Neuron (in vitro differentiated cells): ENCODE results near the gene UST.

Source experiments
- H2AFZ ChIP-seq: one replicate; pipeline ENCODE4 v1.6.1; 2013; ENCODE audit warnings: low read depth, mild to moderate bottlenecking, inconsistent platforms, low read length, moderate library complexity
- H3K27me3 ChIP-seq: one replicate; pipeline ENCODE4 v1.6.1; 2013; ENCODE audit warnings: low read length; ENCODE audit not compliant: insufficient read depth
- H3K36me3 ChIP-seq: one replicate; pipeline ENCODE4 v1.6.1; 2013; ENCODE audit warnings: low read length; ENCODE audit not compliant: insufficient read depth
- H3K4me1 ChIP-seq: one replicate; pipeline ENCODE4 v1.6.1; 2013; ENCODE audit warnings: low read length; ENCODE audit not compliant: insufficient read depth
- H3K4me3 ChIP-seq: 2 replicates; pipeline ENCODE4 v1.5.1; 2013; ENCODE audit warnings: mild to moderate bottlenecking, low read length, moderate library complexity
- H3K9me3 ChIP-seq: one replicate; pipeline ENCODE4 v1.6.1; 2013; ENCODE audit warnings: low read length

The UST gene

GRCh38 chr6:149078211-149078782 lies 331.5 kb downstream of the UST start:
- H3K27me3 ChIP-seq, result no peaks in the 10 kb centered on the region
- H3K4me1 ChIP-seq, result no peaks in the 10 kb centered on the region
- peaks cover 6% of the 10 kb centered on the region for H3K36me3 ChIP-seq
- no peak overlapping the region for H3K4me3 ChIP-seq
- H2AFZ ChIP-seq, result no peak overlapping the region
- no peaks in the 10 kb centered on the region for H3K9me3 ChIP-seq

GRCh38 chr6:149079456-149079855 lies 332.6 kb downstream of the UST start:
- no peaks in the 10 kb centered on the region for H3K9me3 ChIP-seq
- no peak overlapping the region for H3K4me3 ChIP-seq
- H2AFZ ChIP-seq, result no peak overlapping the region
- H3K36me3 ChIP-seq, result peaks cover 3% of the 10 kb centered on the region
- no peaks in the 10 kb centered on the region for H3K27me3 ChIP-seq
- no peaks in the 10 kb centered on the region for H3K4me1 ChIP-seq

- Histone ChIP-seq H3K9me3 (no peaks in the 10 kb centered on the region), H3K4me1 (no peaks in the 10 kb centered on the region), H2AFZ (no peak overlapping the region), H3K4me3 (no peak overlapping the region), H3K36me3 (peaks cover 2% of the 10 kb centered on the region), H3K27me3 (no peaks in the 10 kb centered on the region)
These were observed 333.2 kb downstream of the UST start for GRCh38 chr6:149079911-149080491.

GRCh38 chr6:149080511-149080910 lies 333.7 kb downstream of the UST start:
- Histone ChIP-seq H3K4me3 (no peak overlapping the region), H2AFZ (no peak overlapping the region), H3K27me3 (no peaks in the 10 kb centered on the region), H3K36me3 (peaks cover 2% of the 10 kb centered on the region), H3K9me3 (no peaks in the 10 kb centered on the region), H3K4me1 (no peaks in the 10 kb centered on the region)

GRCh38 chr6:149081281-149081680 lies 334.5 kb downstream of the UST start:
- Histone ChIP-seq H3K4me1 (no peaks in the 10 kb centered on the region), H3K4me3 (no peak overlapping the region), H3K9me3 (no peaks in the 10 kb centered on the region), H3K27me3 (no peaks in the 10 kb centered on the region), H3K36me3 (no peaks in the 10 kb centered on the region), H2AFZ (no peak overlapping the region)

GRCh38 chr6:149082320-149082719 lies 335.5 kb downstream of the UST start:
- H3K4me3 ChIP-seq, result no peak overlapping the region
- H3K4me1 ChIP-seq, result no peaks in the 10 kb centered on the region
- H2AFZ ChIP-seq, result no peak overlapping the region
- no peaks in the 10 kb centered on the region for H3K27me3 ChIP-seq
- no peaks in the 10 kb centered on the region for H3K9me3 ChIP-seq
- no peaks in the 10 kb centered on the region for H3K36me3 ChIP-seq

GRCh38 chr6:149084026-149084425 lies 337.2 kb downstream of the UST start:
- Histone ChIP-seq H2AFZ (no peak overlapping the region), H3K9me3 (no peaks in the 10 kb centered on the region), H3K36me3 (no peaks in the 10 kb centered on the region), H3K27me3 (no peaks in the 10 kb centered on the region), H3K4me3 (no peak overlapping the region), H3K4me1 (no peaks in the 10 kb centered on the region)

GRCh38 chr6:149084808-149085556 lies 338.2 kb downstream of the UST start:
- H3K4me1 ChIP-seq, result no peaks in the 10 kb centered on the region
- no peak overlapping the region for H2AFZ ChIP-seq
- no peak overlapping the region for H3K4me3 ChIP-seq
- no peaks in the 10 kb centered on the region for H3K36me3 ChIP-seq
- no peaks in the 10 kb centered on the region for H3K9me3 ChIP-seq
- H3K27me3 ChIP-seq, result no peaks in the 10 kb centered on the region

GRCh38 chr6:149085557-149085938 lies 338.7 kb downstream of the UST start:
- no peaks in the 10 kb centered on the region for H3K4me1 ChIP-seq
- H3K27me3 ChIP-seq, result no peaks in the 10 kb centered on the region
- no peak overlapping the region for H3K4me3 ChIP-seq
- no peaks in the 10 kb centered on the region for H3K36me3 ChIP-seq
- H3K9me3 ChIP-seq, result no peaks in the 10 kb centered on the region
- no peak overlapping the region for H2AFZ ChIP-seq

- H3K27me3 ChIP-seq, result no peaks in the 10 kb centered on the region
- H2AFZ ChIP-seq, result no peak overlapping the region
- H3K4me1 ChIP-seq, result no peaks in the 10 kb centered on the region
- no peaks in the 10 kb centered on the region for H3K9me3 ChIP-seq
- H3K4me3 ChIP-seq, result no peak overlapping the region
- H3K36me3 ChIP-seq, result no peaks in the 10 kb centered on the region
These were observed 339.5 kb downstream of the UST start for GRCh38 chr6:149086363-149086762.

- no peaks in the 10 kb centered on the region for H3K36me3 ChIP-seq
- no peaks in the 10 kb centered on the region for H3K4me1 ChIP-seq
- no peaks in the 10 kb centered on the region for H3K9me3 ChIP-seq
- no peak overlapping the region for H3K4me3 ChIP-seq
- H3K27me3 ChIP-seq, result no peaks in the 10 kb centered on the region
- no peak overlapping the region for H2AFZ ChIP-seq
These were observed 341.1 kb downstream of the UST start for GRCh38 chr6:149087898-149088297.

GRCh38 chr6:149088361-149088760 lies 341.5 kb downstream of the UST start:
- Histone ChIP-seq H2AFZ (no peak overlapping the region), H3K36me3 (no peaks in the 10 kb centered on the region), H3K4me3 (no peak overlapping the region), H3K9me3 (no peaks in the 10 kb centered on the region), H3K27me3 (no peaks in the 10 kb centered on the region), H3K4me1 (no peaks in the 10 kb centered on the region)

GRCh38 chr6:149089510-149089909 lies 342.7 kb downstream of the UST start:
- no peaks in the 10 kb centered on the region for H3K27me3 ChIP-seq
- no peak overlapping the region for H2AFZ ChIP-seq
- no peaks in the 10 kb centered on the region for H3K9me3 ChIP-seq
- no peaks in the 10 kb centered on the region for H3K4me1 ChIP-seq
- H3K36me3 ChIP-seq, result no peaks in the 10 kb centered on the region
- H3K4me3 ChIP-seq, result no peak overlapping the region
